BLaER1 (cell line): Measurements from ENCODE around the gene PEBP1.
A peak's percentile ranks its signal among the peaks of the same experiment; 100 is the strongest.

ENCODE experiments used
- H3K27ac ChIP-seq: shearing (Covaris generic); formaldehyde crosslinking; 2 replicates; pipeline ENCODE4 v1.8.1; 2022
- H3K27me3 ChIP-seq: shearing (Covaris generic); formaldehyde crosslinking; 2 replicates; pipeline ENCODE4 v1.8.1; 2022
- H3K36me3 ChIP-seq: shearing (Covaris generic); formaldehyde crosslinking; 2 replicates; pipeline ENCODE4 v1.8.1; 2022
- H3K4me1 ChIP-seq: shearing (Covaris generic); formaldehyde crosslinking; 2 replicates; pipeline ENCODE4 v1.8.1; 2022
- H3K4me2 ChIP-seq: shearing (Covaris generic); formaldehyde crosslinking; 2 replicates; pipeline ENCODE4 v1.8.1; 2022
- H3K4me3 ChIP-seq: shearing (Covaris generic); formaldehyde crosslinking; 2 replicates; pipeline ENCODE4 v1.8.1; 2022
- H3K9ac ChIP-seq: shearing (Covaris generic); formaldehyde crosslinking; 2 replicates; pipeline ENCODE4 v1.8.1; 2022
- H3K9me3 ChIP-seq: shearing (Covaris generic); formaldehyde crosslinking; 2 replicates; pipeline ENCODE4 v1.8.1; 2022
- H4K20me1 ChIP-seq: shearing (Covaris generic); formaldehyde crosslinking; 2 replicates; pipeline ENCODE4 v1.8.1; 2022
- Cebpa-rat ChIP-seq: shearing (Covaris generic); IDR thresholded peaks from 2 replicates; pipeline ENCODE4 v1.8.1; 2022

Gene PEBP1

GRCh38 chr12:118135788-118136558, at the start of gene PEBP1:
Gene PEBP1, plus strand, starts transcription at chr12:118136124. Its CDS starts 86 bp downstream, at chr12:118136210.
- Histone ChIP-seq H3K9me3 (no peaks in the 10 kb centered on the region), H3K9ac (peak within 1 kb of the TSS; percentile 91), H4K20me1 (peaks cover 27% of the 10 kb centered on the region), H3K27me3 (no peaks in the 10 kb centered on the region), H3K4me2 (peak within 1 kb of the TSS; percentile 80), H3K36me3 (peaks cover 35% of the 10 kb centered on the region), H3K4me3 (peak within 1 kb of the TSS; percentile 85), H3K27ac (peak within 1 kb of the TSS; percentile 90), H3K4me1 (peaks cover 59% of the 10 kb centered on the region)
- no peak for TF ChIP-seq Cebpa-rat

GRCh38 chr12:118089782-118090181, 46.1 kb upstream of the PEBP1 start:
- Histone ChIP-seq H3K27me3 (no peaks in the 10 kb centered on the region), H3K4me3 (no peak overlapping the region), H4K20me1 (no peaks in the 10 kb centered on the region), H3K9ac (no peak overlapping the region), H3K9me3 (no peaks in the 10 kb centered on the region), H3K4me2 (no peak overlapping the region), H3K36me3 (peaks cover 81% of the 10 kb centered on the region), H3K4me1 (no peaks in the 10 kb centered on the region), H3K27ac (no peak overlapping the region)
- no peak for TF ChIP-seq Cebpa-rat

- no peaks in the 10 kb centered on the region for H3K27me3 ChIP-seq
- no peaks in the 10 kb centered on the region for H3K4me1 ChIP-seq
- no peaks in the 10 kb centered on the region for H4K20me1 ChIP-seq
- no peaks in the 10 kb centered on the region for H3K9me3 ChIP-seq
- TF ChIP-seq Cebpa-rat = no peak
- no peak overlapping the region for H3K9ac ChIP-seq
- H3K4me3 ChIP-seq = no peak overlapping the region
- H3K36me3 ChIP-seq = peaks cover 71% of the 10 kb centered on the region
- no peak overlapping the region for H3K4me2 ChIP-seq
- H3K27ac ChIP-seq = no peak overlapping the region
These were observed 41.9 kb upstream of the PEBP1 start for GRCh38 chr12:118094039-118094438.

- Histone ChIP-seq H3K4me1 (peaks cover 18% of the 10 kb centered on the region), H3K27ac (no peak overlapping the region), H3K36me3 (peaks cover 32% of the 10 kb centered on the region), H3K4me3 (no peak overlapping the region), H3K27me3 (no peaks in the 10 kb centered on the region), H3K9ac (no peak overlapping the region), H3K9me3 (no peaks in the 10 kb centered on the region), H3K4me2 (no peak overlapping the region), H4K20me1 (no peaks in the 10 kb centered on the region)
- TF ChIP-seq Cebpa-rat = no peak
These were observed 37.5 kb upstream of the PEBP1 start for GRCh38 chr12:118098401-118098800.

- TF ChIP-seq Cebpa-rat = no peak
- Histone ChIP-seq H4K20me1 (no peaks in the 10 kb centered on the region), H3K27ac (no peak overlapping the region), H3K9ac (no peak overlapping the region), H3K36me3 (peaks cover 25% of the 10 kb centered on the region), H3K4me1 (peaks cover 18% of the 10 kb centered on the region), H3K4me2 (no peak overlapping the region), H3K4me3 (no peak overlapping the region), H3K27me3 (no peaks in the 10 kb centered on the region), H3K9me3 (no peaks in the 10 kb centered on the region)
These were observed 36.8 kb upstream of the PEBP1 start for GRCh38 chr12:118098911-118099671.

- Histone ChIP-seq H3K9me3 (no peaks in the 10 kb centered on the region), H3K4me3 (no peak overlapping the region), H3K4me1 (peaks cover 35% of the 10 kb centered on the region), H3K4me2 (no peak overlapping the region), H3K27ac (no peak overlapping the region), H3K36me3 (peaks cover 8% of the 10 kb centered on the region), H3K9ac (no peak overlapping the region), H4K20me1 (no peaks in the 10 kb centered on the region), H3K27me3 (no peaks in the 10 kb centered on the region)
- no peak for TF ChIP-seq Cebpa-rat
These were observed 34.9 kb upstream of the PEBP1 start for GRCh38 chr12:118101051-118101450.

GRCh38 chr12:118102070-118102469, 33.9 kb upstream of the PEBP1 start:
- Histone ChIP-seq H3K4me3 (peak overlapping the region; percentile 89), H3K27me3 (no peaks in the 10 kb centered on the region), H3K4me2 (peak overlapping the region; percentile 85), H3K36me3 (peaks cover 2% of the 10 kb centered on the region; the same call in 1 of the 2 replicates), H4K20me1 (no peaks in the 10 kb centered on the region), H3K9ac (no peak overlapping the region), H3K9me3 (no peaks in the 10 kb centered on the region), H3K27ac (no peak overlapping the region), H3K4me1 (peaks cover 35% of the 10 kb centered on the region)
- no peak for TF ChIP-seq Cebpa-rat

GRCh38 chr12:118102609-118103008, 33.3 kb upstream of the PEBP1 start:
- no peaks in the 10 kb centered on the region for H3K27me3 ChIP-seq
- TF ChIP-seq Cebpa-rat = no peak
- no peaks in the 10 kb centered on the region for H3K36me3 ChIP-seq
- H3K4me2 ChIP-seq = peak overlapping the region; percentile 85
- peak overlapping the region; percentile 89 for H3K4me3 ChIP-seq
- H3K9ac ChIP-seq = peak overlapping the region; percentile 84
- H3K9me3 ChIP-seq = no peaks in the 10 kb centered on the region
- peaks cover 35% of the 10 kb centered on the region for H3K4me1 ChIP-seq
- peak overlapping the region; percentile 87; the same call in 1 of the 2 replicates for H3K27ac ChIP-seq
- no peaks in the 10 kb centered on the region for H4K20me1 ChIP-seq

- peak overlapping the region; percentile 89 for H3K4me3 ChIP-seq
- H3K27ac ChIP-seq = peak overlapping the region; percentile 87
- no peaks in the 10 kb centered on the region for H3K36me3 ChIP-seq
- no peaks in the 10 kb centered on the region for H3K9me3 ChIP-seq
- no peaks in the 10 kb centered on the region for H4K20me1 ChIP-seq
- peaks cover 41% of the 10 kb centered on the region for H3K4me1 ChIP-seq
- H3K4me2 ChIP-seq = peak overlapping the region; percentile 85
- H3K9ac ChIP-seq = peak overlapping the region; percentile 84
- no peak for TF ChIP-seq Cebpa-rat
- H3K27me3 ChIP-seq = no peaks in the 10 kb centered on the region
These were observed 32.7 kb upstream of the PEBP1 start for GRCh38 chr12:118103201-118103600.
